ENCODE measurements around the gene RSPO3.

Gene RSPO3

DNA sequence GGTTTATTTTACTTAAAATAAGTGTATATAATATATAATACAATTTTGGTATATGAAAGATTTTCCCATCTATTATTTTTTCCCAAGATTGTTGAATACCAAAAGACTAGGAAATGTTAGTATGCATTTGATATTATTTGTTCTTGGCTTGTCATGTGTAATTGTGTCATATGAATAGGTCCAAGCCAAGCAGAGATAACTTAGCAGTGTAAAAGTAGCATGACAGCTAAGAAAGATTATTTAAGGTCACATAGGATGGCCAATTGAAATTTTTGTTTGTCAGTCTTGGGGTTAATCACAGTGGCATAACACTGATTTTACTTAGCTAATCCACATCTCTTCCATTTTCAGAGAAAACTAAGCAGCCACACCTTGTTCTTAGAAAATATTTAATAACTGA is 38.8 kb upstream of the RSPO3 start:
- ChIA-PET POLR2A (no interaction called here), CTCF (no interaction called here)
- TF ChIP-seq, protein P1, sequence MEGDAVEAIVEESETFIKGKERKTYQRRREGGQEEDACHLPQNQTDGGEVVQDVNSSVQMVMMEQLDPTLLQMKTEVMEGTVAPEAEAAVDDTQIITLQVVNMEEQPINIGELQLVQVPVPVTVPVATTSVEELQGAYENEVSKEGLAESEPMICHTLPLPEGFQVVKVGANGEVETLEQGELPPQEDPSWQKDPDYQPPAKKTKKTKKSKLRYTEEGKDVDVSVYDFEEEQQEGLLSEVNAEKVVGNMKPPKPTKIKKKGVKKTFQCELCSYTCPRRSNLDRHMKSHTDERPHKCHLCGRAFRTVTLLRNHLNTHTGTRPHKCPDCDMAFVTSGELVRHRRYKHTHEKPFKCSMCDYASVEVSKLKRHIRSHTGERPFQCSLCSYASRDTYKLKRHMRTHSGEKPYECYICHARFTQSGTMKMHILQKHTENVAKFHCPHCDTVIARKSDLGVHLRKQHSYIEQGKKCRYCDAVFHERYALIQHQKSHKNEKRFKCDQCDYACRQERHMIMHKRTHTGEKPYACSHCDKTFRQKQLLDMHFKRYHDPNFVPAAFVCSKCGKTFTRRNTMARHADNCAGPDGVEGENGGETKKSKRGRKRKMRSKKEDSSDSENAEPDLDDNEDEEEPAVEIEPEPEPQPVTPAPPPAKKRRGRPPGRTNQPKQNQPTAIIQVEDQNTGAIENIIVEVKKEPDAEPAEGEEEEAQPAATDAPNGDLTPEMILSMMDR (IDR thresholded peaks at IDR 0.05; ENCODE audit: insufficient read depth, low read length, missing control alignments), result no peak
- H3K4me3 ChIP-seq (ENCODE audit: low read depth, low read length), result no peak overlapping the region
- no peak for DNase-seq (ENCODE audit: low read depth, low spot score)

DNA sequence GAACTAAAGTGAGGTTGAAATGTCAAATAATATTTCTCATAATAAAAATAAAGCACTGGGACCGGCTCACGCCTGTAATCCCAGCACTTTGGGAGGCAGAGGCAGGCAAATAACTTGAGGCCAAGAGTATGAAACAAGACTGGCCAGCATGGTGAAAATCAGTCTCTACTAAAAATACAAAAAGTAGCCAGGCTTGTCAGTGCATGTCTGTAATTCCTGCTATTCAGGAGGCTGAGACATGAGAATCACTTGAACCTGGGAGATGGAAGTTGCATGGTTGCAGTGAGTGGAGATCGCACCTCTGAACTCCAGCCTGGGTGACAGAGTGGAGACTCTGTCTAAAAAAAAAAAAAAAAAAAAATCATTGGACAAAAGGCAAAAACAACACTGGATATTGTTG is 38.4 kb upstream of the RSPO3 start:
- DNase-seq (ENCODE audit: low read depth, low spot score), result no peak
- POLR2A ChIA-PET, result no interaction called here
- H3K4me3 ChIP-seq (ENCODE audit: low read depth, low read length), result no peak overlapping the region
- TF ChIP-seq, protein P1 (IDR thresholded peaks at IDR 0.05; ENCODE audit: insufficient read depth, low read length, missing control alignments), result no peak
- CTCF ChIA-PET, result no interaction called here

DNA sequence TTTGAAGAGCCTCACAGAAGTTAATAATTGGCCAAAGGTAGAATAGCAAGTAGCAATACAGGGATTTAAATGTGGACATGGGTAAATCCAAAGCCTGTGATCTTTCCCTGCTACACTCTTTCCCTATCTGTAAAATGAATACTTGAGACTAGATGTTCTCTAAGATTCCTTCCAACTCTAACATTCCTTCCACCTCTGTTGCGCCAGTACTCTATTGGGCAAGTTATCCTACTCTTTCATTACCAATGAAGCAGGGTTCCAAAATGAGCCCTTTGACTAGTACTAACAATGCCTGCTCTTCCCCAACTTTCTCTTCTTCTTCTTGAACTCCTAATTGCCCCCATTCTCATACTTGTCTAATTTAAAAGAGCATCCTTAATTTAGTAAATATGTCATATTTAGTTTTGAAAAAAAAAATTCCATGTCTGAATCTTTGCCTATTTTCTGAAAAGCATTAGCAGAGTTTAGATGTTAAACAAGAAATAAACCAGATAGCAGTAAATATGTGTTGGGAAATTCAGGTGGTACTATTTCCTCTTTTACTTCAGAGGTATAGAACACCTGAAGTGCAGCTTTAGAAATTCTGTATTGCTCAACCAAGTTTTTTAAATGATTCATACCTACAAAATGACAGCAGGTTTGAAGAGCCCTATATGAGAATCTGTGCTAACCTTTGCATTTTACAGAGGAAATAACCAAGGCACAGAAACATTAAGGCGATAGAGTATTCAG is 35.1 kb upstream of the RSPO3 start:
- ChIA-PET CTCF (no interaction called here), POLR2A (no interaction called here)
- no peak for DNase-seq (ENCODE audit: low read depth, low spot score)
- H3K4me3 ChIP-seq (ENCODE audit: low read depth, low read length), result no peak overlapping the region
- TF ChIP-seq, protein P1 (IDR thresholded peaks at IDR 0.05; ENCODE audit: insufficient read depth, low read length, missing control alignments), result no peak

DNA sequence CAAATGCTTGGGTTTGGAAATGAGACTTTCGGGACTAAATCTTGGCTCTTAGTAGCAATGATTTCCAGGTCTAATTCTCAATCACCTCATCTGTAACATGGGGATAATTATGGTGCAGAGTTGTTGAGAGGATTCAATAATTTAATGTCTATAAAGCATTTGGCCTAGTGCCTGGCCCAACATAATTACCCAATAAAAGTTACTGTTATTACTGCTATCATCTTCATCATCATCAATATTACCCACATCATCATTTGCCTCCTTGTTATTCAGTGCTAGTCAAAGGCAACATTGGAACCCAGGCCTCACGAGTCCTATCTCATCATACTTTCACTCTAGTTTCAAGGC is 34.5 kb upstream of the RSPO3 start:
- no peak overlapping the region for H3K4me3 ChIP-seq (ENCODE audit: low read depth, low read length)
- ChIA-PET CTCF (no interaction called here), POLR2A (no interaction called here)
- DNase-seq (ENCODE audit: low read depth, low spot score), result no peak
- TF ChIP-seq, protein P1 (IDR thresholded peaks at IDR 0.05; ENCODE audit: insufficient read depth, low read length, missing control alignments), result no peak

DNA sequence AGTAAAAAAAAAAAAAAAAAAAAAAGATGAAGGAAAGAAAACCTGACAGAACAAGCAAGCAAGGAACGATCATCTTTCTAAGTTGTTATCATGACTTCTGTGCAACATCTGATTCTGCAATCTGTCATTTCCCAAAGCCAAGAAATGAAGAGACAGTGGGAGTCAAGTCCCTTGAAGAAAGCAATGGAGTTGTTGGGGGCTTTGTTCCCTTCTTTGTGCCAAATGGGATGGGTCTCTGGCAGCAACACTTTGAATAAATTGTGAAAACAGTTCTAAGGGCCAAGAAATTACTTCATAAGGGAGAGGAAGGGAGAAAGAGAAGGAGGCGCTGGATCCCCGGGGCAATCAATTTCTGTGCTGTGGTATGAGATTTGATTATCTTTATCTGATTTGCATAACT is 33.3 kb upstream of the RSPO3 start:
- TF ChIP-seq, protein P1 (IDR thresholded peaks at IDR 0.05; ENCODE audit: insufficient read depth, low read length, missing control alignments), result no peak
- H3K4me3 ChIP-seq (ENCODE audit: low read depth, low read length), result no peak overlapping the region
- ChIA-PET POLR2A (no interaction called here), CTCF (interaction anchor here (0.9 to 1.0 kb wide), 2 partner anchors 16 to 171 kb away, joined by 3 to 4 read pairs; no protein-coding TSS in a partner anchor)
- no peak for DNase-seq (ENCODE audit: low read depth, low spot score)

DNA sequence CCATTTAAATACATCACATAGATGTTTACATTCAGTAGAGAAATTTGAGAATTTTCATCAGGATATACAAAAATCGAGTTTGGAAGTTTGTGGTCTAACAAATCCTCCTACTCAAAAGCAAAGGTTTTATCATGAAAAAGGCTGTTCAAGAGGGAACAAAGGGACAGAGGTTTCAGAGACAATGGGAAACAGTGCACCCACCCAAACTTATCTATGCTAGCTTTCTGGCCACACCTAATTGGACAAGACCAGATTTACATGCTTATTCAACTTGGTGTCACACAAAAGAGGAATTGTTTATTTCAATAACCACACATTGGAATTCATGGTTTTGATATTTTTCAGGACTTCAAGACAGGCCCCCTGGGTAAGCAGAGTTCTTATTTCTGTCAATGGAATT is 28.4 kb upstream of the RSPO3 start:
- ChIA-PET POLR2A (no interaction called here), CTCF (no interaction called here)
- DNase-seq (ENCODE audit: low read depth, low spot score), result no peak
- H3K4me3 ChIP-seq (ENCODE audit: low read depth, low read length), result no peak overlapping the region
- TF ChIP-seq, protein P1 (IDR thresholded peaks at IDR 0.05; ENCODE audit: insufficient read depth, low read length, missing control alignments), result no peak

All from AG04449 (cell line).